ENCODE data around the gene JARID2.

DNA sequence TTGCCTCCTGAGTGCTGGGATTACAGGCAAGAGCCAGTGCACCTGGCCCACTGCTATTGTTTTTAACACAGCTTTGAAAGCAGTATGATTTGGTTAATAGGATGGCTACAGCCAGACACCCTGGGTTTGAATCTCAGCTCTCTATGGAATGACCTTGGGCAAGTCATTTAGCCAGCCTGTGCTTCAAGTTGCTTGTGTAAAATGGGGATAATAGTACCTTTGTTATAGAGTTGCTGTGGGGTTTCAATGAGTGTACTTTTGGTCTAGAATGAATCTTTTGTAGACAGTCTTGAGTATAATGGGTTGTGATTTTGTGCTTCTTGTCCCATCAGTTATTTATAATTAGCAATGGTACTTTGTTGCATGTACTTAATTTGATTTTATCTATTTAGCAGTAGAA, 70.9 kb downstream of the JARID2 start:
- TF ChIP-seq, protein P1, sequence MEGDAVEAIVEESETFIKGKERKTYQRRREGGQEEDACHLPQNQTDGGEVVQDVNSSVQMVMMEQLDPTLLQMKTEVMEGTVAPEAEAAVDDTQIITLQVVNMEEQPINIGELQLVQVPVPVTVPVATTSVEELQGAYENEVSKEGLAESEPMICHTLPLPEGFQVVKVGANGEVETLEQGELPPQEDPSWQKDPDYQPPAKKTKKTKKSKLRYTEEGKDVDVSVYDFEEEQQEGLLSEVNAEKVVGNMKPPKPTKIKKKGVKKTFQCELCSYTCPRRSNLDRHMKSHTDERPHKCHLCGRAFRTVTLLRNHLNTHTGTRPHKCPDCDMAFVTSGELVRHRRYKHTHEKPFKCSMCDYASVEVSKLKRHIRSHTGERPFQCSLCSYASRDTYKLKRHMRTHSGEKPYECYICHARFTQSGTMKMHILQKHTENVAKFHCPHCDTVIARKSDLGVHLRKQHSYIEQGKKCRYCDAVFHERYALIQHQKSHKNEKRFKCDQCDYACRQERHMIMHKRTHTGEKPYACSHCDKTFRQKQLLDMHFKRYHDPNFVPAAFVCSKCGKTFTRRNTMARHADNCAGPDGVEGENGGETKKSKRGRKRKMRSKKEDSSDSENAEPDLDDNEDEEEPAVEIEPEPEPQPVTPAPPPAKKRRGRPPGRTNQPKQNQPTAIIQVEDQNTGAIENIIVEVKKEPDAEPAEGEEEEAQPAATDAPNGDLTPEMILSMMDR (IDR thresholded peaks at IDR 0.05) = no peak
- TF ChIP-seq JUN (CRISPR knock-in tag; IDR thresholded peaks at IDR 0.05) (no peak), NFE2L1 (CRISPR knock-in tag; IDR thresholded peaks at IDR 0.05) (no peak), NR3C1 (CRISPR knock-in tag; conservative IDR thresholded peaks at IDR 0.05; ENCODE audit: low read depth) (no peak), CREB1 (CRISPR knock-in tag; IDR thresholded peaks at IDR 0.05) (no peak)
- TF ChIP-seq, protein P2, sequence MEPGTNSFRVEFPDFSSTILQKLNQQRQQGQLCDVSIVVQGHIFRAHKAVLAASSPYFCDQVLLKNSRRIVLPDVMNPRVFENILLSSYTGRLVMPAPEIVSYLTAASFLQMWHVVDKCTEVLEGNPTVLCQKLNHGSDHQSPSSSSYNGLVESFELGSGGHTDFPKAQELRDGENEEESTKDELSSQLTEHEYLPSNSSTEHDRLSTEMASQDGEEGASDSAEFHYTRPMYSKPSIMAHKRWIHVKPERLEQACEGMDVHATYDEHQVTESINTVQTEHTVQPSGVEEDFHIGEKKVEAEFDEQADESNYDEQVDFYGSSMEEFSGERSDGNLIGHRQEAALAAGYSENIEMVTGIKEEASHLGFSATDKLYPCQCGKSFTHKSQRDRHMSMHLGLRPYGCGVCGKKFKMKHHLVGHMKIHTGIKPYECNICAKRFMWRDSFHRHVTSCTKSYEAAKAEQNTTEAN (CRISPR knock-in tag; IDR thresholded peaks at IDR 0.05) = no peak

Measured in WTC11 (cell line).